HCT116 (cell line): ENCODE data around the gene SND1.

Source experiments
- CEBPB ChIP-seq: IDR thresholded peaks from 2 replicates; pipeline ENCODE4 v1.6.1; 2012; ENCODE audit warnings: low read depth
- EZH2 ChIP-seq: fragments of 200-600 bp; sonication (generic); IDR thresholded peaks from 2 replicates; pipeline ENCODE4 v1.6.1; 2017; ENCODE audit warnings: antibody characterized with exemption, mixed run types
- JUND ChIP-seq: IDR thresholded peaks from 2 replicates; pipeline ENCODE4 v1.6.1; 2012
- POLR2A ChIP-seq: IDR thresholded peaks from 2 replicates; pipeline ENCODE4 v1.7.0; 2011; ENCODE audit warnings: borderline replicate concordance; ENCODE audit not compliant: insufficient read depth, insufficient read length; ENCODE audit errors: extremely low read depth
- POLR2AphosphoS5 ChIP-seq: IDR thresholded peaks from 2 replicates; pipeline ENCODE4 v1.6.1; 2011; ENCODE audit warnings: mild to moderate bottlenecking, low read depth, low read length, moderate library complexity
- SIN3A ChIP-seq: IDR thresholded peaks from 2 replicates; pipeline ENCODE4 v1.6.1; 2012; ENCODE audit warnings: low read depth
- SP1 ChIP-seq: IDR thresholded peaks from 2 replicates; pipeline ENCODE4 v1.6.1; 2012; ENCODE audit warnings: low read depth
- ZFX ChIP-seq: fragments of 450-650 bp; IDR thresholded peaks from 2 replicates; pipeline ENCODE4 v1.6.1; 2017
- TF ChIP-seq, protein P1 (sequence below), 3 experiments: fragments of 200-600 bp in 1 of 3; sonication (generic) in 1 of 3; IDR thresholded peaks in 2 of 3; conservative IDR thresholded peaks in 1 of 3; 2 replicates each; pipeline ENCODE4 v1.5.1; 2012 to 2017; ENCODE audit warnings: low read depth in 2 of 3, low read length in 2 of 3, antibody characterized with exemption in 1 of 3, borderline replicate concordance in 1 of 3, control low read depth in 1 of 3, mild to moderate bottlenecking in 1 of 3, mixed read lengths in 1 of 3, mixed run types in 1 of 3, moderate library complexity in 1 of 3; ENCODE audit not compliant: insufficient read depth in 1 of 3
- TF ChIP-seq, protein P2 (sequence below): IDR thresholded peaks from 2 replicates; pipeline ENCODE4 v1.6.1; 2012

DNA sequence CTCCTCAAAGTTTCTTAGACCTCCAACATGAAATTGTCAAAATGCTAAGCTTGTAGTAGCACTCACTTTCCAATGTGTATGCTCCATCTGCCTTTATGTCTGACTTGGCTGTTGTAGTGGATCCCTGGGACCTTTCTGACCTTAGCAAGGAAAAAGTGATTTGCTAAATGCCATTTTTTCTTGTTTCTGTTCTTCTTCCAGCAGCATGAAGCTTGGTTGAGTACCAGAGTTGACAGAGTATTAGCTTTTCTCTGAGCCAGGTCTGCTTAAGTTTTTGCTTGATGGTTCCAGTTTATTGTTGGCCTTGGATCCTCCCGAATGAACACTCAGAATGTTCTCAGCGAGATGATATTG, 168.7 kb downstream of the SND1 start:
- no peak for TF ChIP-seq CEBPB
- TF ChIP-seq, protein P1, sequence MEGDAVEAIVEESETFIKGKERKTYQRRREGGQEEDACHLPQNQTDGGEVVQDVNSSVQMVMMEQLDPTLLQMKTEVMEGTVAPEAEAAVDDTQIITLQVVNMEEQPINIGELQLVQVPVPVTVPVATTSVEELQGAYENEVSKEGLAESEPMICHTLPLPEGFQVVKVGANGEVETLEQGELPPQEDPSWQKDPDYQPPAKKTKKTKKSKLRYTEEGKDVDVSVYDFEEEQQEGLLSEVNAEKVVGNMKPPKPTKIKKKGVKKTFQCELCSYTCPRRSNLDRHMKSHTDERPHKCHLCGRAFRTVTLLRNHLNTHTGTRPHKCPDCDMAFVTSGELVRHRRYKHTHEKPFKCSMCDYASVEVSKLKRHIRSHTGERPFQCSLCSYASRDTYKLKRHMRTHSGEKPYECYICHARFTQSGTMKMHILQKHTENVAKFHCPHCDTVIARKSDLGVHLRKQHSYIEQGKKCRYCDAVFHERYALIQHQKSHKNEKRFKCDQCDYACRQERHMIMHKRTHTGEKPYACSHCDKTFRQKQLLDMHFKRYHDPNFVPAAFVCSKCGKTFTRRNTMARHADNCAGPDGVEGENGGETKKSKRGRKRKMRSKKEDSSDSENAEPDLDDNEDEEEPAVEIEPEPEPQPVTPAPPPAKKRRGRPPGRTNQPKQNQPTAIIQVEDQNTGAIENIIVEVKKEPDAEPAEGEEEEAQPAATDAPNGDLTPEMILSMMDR (IDR thresholded peaks at IDR 0.05 in 2 of 3, conservative IDR thresholded peaks at IDR 0.05 in 1 of 3; ENCODE audit: borderline replicate concordance in 1 of 3, insufficient read depth in 1 of 3, low read depth in 2 of 3, low read length in 2 of 3), result no peak
- TF ChIP-seq, protein P2, sequence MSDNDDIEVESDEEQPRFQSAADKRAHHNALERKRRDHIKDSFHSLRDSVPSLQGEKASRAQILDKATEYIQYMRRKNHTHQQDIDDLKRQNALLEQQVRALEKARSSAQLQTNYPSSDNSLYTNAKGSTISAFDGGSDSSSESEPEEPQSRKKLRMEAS, result no peak
- no peak for TF ChIP-seq EZH2
- no peak for TF ChIP-seq POLR2A
- no peak for TF ChIP-seq ZFX
- no peak for TF ChIP-seq POLR2AphosphoS5
- TF ChIP-seq JUND, result no peak
- TF ChIP-seq SP1, result no peak
- no peak for TF ChIP-seq SIN3A
